GM21737 (cell line): ENCODE measurements around the gene CCDC102A.

Experiments
- ATAC-seq: cut with Tn5 transposase; IDR thresholded peaks from one replicate; pipeline ENCODE4 v1.9.1; 2021; ENCODE audit warnings: mild to moderate bottlenecking, moderate library complexity; ENCODE audit not compliant: unreplicated experiment

Gene CCDC102A

DNA sequence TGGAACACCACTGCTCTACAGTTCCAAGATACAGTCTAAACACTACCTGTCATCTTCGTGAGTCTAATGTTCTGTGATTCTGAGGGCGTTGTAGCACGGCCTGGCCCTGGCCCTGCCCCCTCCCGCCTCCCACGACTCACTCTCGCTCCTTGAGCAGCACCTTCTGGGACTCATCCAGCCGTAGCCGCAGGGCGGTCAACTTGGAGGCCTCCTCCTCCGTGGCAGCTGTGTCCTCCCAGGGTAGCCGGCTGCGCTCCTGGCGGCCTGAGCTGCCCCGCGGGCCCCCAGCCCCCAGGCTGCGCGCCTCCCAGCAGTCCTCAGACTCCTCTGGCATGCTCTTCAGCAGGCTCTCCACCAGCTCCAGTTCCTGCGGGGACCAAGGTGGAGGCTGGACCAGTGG is 10.6 kb downstream of the CCDC102A start:
- ATAC-seq = no peak

DNA sequence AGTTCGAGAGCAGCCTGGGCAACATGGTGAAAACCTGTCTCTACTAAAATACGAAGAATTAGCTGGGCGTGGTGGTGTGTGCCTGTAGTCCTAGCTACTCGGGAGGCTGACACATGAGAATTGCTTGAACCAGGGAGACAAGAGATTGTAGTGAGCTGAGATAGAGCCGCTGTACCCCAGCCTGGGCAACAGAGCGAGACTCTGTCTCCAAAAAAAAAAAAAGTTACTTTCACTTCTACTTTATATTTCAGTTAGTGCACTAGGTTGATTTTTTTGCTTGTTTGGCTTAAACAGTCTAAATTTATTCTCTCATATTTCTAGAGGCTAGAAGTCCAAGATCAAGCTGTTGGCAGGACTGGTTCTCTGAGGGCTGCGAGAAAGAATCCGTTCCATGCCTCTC is 13.4 kb downstream of the CCDC102A start:
- no peak for ATAC-seq

DNA sequence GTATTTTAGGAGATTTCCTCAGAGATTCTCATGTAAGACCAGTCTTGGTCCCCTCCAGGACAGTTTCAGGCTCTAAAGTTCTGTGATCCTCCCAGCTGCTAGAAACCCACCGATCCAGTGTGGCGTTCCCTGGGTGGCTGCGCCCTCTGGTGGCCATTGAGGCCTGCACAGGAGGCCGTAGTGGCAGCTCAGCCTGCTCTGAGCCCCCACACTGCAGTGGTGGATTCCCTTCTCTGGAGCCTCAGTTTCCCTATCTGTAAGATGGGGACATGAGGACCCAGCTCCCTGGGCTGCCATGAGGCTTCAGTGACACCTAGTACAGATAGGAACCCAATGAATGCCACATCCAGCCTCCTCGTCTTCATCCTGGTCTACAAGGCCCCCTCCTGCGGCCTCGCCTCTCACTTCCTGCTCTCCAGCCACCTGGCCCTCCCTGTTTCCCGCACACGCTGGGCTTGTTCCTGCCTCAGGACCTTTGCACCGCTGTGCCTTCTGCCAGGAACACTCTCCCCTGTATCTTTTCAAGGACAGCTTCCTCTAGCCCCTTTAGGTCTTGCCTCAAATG is 16.5 kb downstream of the CCDC102A start:
- ATAC-seq = no peak

- ATAC-seq = no peak
Observed at GRCh38 chr16:57518922-57519321, 17.4 kb downstream of the CCDC102A start.

DNA sequence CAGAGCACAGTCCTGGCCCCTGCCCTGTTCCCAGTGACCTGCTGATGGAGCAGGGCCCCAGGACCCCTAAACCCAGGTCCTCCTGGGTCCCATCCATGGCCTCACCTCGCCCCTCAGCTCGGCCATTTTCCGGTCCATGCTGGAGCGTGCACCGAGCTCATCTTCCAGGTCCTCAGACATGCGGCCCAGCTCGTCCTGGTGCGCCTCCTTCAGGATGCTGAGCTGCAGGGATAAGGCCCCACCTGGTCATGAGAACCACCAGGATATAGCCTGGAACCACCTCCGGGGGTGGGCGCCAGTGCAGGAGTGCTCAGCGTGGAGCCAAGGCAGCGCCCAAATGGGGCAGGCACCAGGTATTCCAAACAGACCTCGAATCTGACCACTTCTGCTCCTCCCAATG is 17.9 kb downstream of the CCDC102A start:
- no peak for ATAC-seq

GRCh38 chr16:57517397-57518367 is 18.7 kb downstream of the CCDC102A start:
- ATAC-seq = no peak

GRCh38 chr16:57516773-57517172 is 19.6 kb downstream of the CCDC102A start:
- ATAC-seq = no peak

- ATAC-seq = no peak
Observed at GRCh38 chr16:57516176-57516725, 20.1 kb downstream of the CCDC102A start.

- ATAC-seq = no peak
Observed at GRCh38 chr16:57514791-57515600, 21.4 kb downstream of the CCDC102A start.

DNA sequence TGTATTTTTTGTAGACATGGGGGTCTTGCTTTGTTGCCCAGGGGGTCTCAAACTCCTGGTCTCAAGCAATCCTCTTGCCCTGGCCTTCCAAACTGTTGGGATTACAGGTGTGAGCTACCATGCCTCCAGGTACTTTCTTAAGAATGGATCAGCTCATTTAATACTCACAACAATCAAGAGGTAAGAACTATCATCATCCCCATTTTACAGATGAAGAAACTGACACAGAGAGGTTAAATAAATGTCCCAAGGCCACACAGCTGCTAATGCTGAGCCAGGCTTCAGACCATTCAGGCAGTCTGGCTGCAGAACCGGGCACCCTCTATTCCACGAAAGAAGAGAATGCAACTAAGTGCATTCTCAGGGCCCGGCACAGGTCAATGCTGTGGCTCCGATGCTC is 22.0 kb downstream of the CCDC102A start:
- no peak for ATAC-seq

DNA sequence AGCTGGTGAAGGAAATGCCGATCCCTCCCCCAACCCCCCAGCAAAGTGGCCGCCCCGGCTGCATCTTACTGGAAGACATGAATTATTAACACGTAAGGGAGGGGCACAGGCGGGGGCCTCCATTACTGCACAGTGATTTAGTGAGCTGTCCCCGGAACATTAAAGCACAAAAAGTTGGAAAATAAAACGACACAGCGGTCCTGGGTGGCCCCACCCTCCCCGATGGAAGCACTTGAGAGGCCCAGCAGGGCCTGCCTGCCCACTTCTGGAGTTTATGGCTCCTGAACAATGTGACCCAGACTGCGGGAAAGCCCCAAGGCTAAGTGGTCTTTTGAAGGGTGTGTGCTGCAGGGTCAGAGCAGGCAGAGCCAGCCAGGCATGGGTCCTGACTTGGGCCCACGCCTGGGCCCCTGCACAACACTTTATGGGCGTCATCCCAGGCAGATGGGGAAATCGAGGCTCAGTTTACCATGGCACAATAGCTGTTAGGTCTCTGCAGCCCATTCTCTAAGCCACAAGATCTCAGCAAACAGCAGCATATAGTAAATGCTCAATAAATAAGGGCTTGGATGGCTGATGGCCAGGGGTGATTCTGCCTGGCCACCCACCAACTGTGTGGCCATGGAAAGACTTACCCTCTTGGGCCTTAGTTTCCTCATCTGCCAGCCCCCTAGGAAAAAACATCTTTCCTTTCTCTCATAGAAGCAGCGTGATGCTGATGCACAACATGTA is 22.8 kb downstream of the CCDC102A start:
- no peak for ATAC-seq

- ATAC-seq = no peak
Observed at GRCh38 chr16:57512296-57513001, 23.9 kb downstream of the CCDC102A start.

DNA sequence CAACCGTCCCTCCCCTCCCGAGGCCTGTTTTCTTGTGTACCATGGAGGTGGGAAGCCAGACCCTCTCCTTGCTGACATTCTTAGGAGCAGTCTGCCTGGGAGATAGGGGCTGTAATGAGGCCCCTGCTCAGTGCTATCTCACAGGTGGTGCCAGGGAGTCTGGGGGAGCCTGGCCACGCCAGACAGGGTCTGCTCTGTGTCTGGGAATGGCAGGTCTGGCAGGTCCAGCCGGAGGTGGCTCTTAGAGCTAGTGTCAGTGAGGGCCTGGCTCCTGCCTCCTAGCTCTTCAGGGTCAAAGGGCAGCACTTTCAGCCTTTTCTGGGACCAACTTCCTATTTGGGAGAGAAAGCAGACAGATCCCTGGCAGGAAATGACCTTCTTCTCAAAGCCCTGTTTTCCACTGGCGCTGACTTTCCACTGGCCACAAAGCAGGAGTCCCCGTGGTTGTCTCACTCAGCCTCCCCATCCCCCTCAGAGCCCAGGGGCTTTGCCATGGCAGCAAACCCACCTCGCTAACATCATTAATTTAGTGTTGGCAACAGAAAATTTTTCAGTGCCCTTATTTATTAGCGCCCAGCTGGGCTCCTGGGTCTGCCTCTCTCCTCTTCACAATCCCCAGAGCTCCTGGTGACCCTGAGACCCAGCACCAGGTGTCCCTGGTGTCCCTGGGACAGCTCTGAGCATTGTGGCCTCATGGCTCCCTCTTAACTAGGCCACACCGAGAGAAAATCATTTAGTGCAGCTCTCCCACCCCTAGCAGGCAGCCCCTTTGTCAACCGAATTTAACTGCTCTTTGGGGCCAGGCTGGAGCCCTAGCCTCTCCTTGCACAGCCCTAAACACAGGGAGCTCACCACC is 26.1 kb downstream of the CCDC102A start:
- no peak for ATAC-seq

GRCh38 chr16:57509231-57509923 is 27.0 kb downstream of the CCDC102A start:
- no peak for ATAC-seq

DNA sequence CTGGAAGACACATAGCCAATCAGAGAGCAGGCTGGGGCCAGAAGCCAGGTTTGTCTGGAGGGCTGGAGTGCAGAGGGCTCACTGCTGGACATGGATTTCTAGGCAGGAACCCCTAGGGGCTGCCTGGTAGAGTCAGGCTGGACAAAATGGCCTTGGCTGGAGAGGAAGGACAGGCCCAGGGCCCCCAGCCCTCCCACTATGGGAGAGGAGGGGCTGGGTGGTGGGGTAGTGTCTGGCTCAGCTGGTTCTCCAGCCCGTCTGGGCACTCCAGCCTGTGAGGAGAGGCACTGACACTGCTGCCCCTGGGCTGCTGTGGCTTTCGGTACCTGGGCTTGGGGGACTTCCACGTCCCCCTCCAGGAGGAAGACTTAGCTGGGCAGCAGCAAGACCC is 28.3 kb downstream of the CCDC102A start:
- ATAC-seq = no peak

DNA sequence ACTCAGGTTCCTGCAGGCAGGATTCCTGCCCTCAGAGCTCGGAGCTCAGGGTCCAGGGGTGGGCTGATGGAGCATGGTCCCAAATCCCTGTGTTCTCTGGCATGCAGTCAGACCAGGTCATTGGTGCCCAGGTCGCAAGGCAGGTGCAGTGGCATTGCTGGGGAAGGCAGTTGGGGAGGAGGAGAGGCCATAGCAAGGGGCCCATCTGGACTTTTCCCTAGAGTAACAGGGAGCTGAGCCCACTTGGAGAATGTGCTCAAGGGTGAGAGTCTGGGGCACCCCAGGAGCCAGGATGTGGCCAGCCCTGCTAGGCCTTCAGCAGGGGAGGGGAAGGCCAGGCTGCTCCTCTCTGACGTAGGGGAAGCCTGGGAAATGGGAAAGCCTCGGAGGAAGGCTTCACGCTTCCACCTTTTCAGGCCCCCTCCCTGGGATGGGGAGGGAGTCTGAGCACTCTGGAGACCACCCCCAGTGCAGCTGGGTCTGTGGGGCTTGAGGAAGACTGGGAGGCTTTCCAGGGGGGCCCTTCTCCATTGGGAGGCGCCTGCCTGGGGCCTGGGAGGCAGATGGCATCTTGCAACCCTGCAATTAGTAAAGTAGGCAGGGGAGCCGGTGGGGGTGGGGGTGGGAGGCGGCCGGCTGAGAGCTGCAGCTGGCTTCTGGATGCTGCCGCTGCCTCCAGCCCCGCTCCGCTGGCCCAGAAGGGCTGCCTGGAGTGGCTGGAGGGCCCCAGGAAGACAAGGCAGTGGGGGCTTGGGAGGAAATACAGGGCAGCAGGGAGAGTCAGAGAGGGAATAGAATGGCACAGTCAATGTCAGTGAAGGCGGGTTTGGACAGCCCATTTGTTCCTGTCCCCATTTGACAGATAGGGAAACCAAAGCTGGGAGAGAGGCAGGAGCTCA is 29.0 kb downstream of the CCDC102A start:
- no peak for ATAC-seq

DNA sequence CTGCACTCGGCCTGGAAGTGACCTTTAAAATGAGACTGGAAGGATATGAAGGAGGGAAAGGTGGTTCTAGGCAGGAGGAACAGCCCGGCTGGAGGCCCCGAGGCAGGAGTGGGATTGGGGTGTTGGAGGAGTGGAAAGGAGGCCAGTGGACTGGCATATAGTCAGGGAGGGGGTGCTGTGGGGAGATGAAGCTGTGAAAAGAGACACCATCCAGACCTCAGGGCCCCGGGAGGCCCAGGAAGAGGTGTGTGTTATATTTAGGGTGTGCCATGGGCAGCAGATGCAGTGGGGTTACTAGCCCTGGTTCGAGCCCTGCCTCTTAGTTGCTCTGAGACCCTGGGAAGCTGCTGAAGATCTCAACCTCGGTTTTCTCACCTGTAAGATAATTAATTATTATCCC is 31.2 kb downstream of the CCDC102A start:
- ATAC-seq = no peak
